AG10803 (cell line): Measurements from ENCODE around the gene DYNLT2.

Source experiments
- DNase-seq: peaks from one replicate; pipeline ENCODE4 v3.0.0; 2010; ENCODE audit warnings: low read depth
- H3K4me3 ChIP-seq: 2 replicates; pipeline ENCODE4 v1.5.1; 2011; ENCODE audit warnings: mild to moderate bottlenecking, low read length, control low read depth
- CTCF ChIP-seq: conservative IDR thresholded peaks from 2 replicates; pipeline ENCODE4 v1.5.1; 2011; ENCODE audit warnings: mild to moderate bottlenecking, low read length, control low read depth, inconsistent platforms

The DYNLT2 gene

GRCh38 chr6:169794317-169795055 is 43.1 kb upstream of the DYNLT2 start:
- TF ChIP-seq CTCF = no peak
- no peak overlapping the region for H3K4me3 ChIP-seq
- DNase-seq = no peak

GRCh38 chr6:169793408-169793807 is 42.0 kb upstream of the DYNLT2 start:
- no peak for DNase-seq
- no peak for TF ChIP-seq CTCF
- no peak overlapping the region for H3K4me3 ChIP-seq

GRCh38 chr6:169792306-169793015 is 41.1 kb upstream of the DYNLT2 start:
- no peak overlapping the region for H3K4me3 ChIP-seq
- no peak for DNase-seq
- no peak for TF ChIP-seq CTCF

GRCh38 chr6:169791721-169792131 is 40.4 kb upstream of the DYNLT2 start:
- no peak overlapping the region for H3K4me3 ChIP-seq
- no peak for TF ChIP-seq CTCF
- DNase-seq = no peak

- TF ChIP-seq CTCF = peak; percentile 89
- H3K4me3 ChIP-seq = peak overlapping the region; percentile 69
- DNase-seq = peak; percentile 63
Measured at GRCh38 chr6:169789944-169790927, 38.9 kb upstream of the DYNLT2 start.

GRCh38 chr6:169789146-169789943 is 38.0 kb upstream of the DYNLT2 start:
- peak overlapping the region; percentile 69 for H3K4me3 ChIP-seq
- TF ChIP-seq CTCF = no peak
- no peak for DNase-seq
